Right lobe of liver (tissue), 6 donors: ENCODE measurements around the gene IL36A. TPM values are rescaled to one million over a fixed set of nuclear protein-coding genes. Genes with fewer than 3 reads are reported as not detected.

Source experiments
- ATAC-seq, 4 donors: fragments of 200-7000 bp; cut with Tn5 transposase; one replicate each; pipeline ENCODE4 v1.9.1; 2020; ENCODE audit warnings: mild to moderate bottlenecking in 4 of 4, moderate library complexity in 4 of 4
- DNase-seq, 3 donors: peaks; one replicate each; pipeline ENCODE4 v3.0.0-alpha.2; 2020
- H3K27ac ChIP-seq, 3 donors: fragments of 200-600 bp; one replicate each; pipeline ENCODE4 v1.8.0; 2022
- H3K27me3 ChIP-seq, 2 donors: fragments of 200-600 bp; one replicate each; pipeline ENCODE4 v1.8.0; 2022
- H3K36me3 ChIP-seq, 4 donors: fragments of 200-600 bp; sonication (generic) in 1 of 4; one replicate each; pipeline versions ENCODE4 v1.5.1 to v1.8.0; 2017 to 2022; ENCODE audit warnings: control low read depth in 1 of 4
- H3K4me1 ChIP-seq, 4 donors: fragments of 200-600 bp; sonication (generic) in 1 of 4; one replicate each; pipeline versions ENCODE4 v1.5.1 to v1.8.0; 2017 to 2022; ENCODE audit warnings: control low read depth in 1 of 4
- H3K4me3 ChIP-seq, 3 donors: fragments of 200-600 bp; one replicate each; pipeline ENCODE4 v1.8.0; 2022
- H3K9me3 ChIP-seq, 4 donors: fragments of 200-600 bp; sonication (generic) in 1 of 4; one replicate each; pipeline versions ENCODE4 v1.5.1 to v1.8.0; 2017 to 2022; ENCODE audit warnings: control low read depth in 1 of 4
- CTCF ChIP-seq, 4 donors: fragments of 200-600 bp in 3 of 4; fragments of 450-650 bp in 1 of 4; IDR thresholded peaks; one replicate each; pipeline versions ENCODE4 v1.5.1 to v1.8.0; 2016 to 2022; ENCODE audit warnings: antibody characterized with exemption in 4 of 4, mild to moderate bottlenecking in 2 of 4
- POLR2A ChIP-seq: fragments of 450-650 bp; IDR thresholded peaks from one replicate; pipeline ENCODE4 v1.6.1; 2017; ENCODE audit warnings: antibody characterized with exemption, mild to moderate bottlenecking
- WGBS: methylation state at CpG from one replicate; pipeline ENCODE4 v1.1.6; 2018; ENCODE audit warnings: low coverage, low lambda C conversion rate; ENCODE audit not compliant: insufficient coverage; ENCODE audit errors: missing lambda C conversion rate; 5-methylcytosine and 5-hydroxymethylcytosine counted together
- intact Hi-C, 2 donors: fragments of 100-400 bp; cut with DNase I; formaldehyde crosslinking; loops; one replicate each; pipeline versions ENCODE4 v1.11.2 to v1.14.1; 2022
- total RNA-seq, 6 experiments: library from RNA; depleted of rRNA in 2 of 6; stranded (reverse); fragments of >200 nt in 2 of 6; fragmentation: NEBNext Ultra II Directional in 3 of 6; extraction: Animal tissue kit (Norgen Biotek cat#: 25700) in 3 of 6; gene quantifications; one replicate each; pipeline versions ENCODE4 v1.1.0 to v1.2.4, GENCODE V29; 2016 to 2023
- donor health status: DM: no; HTN: yes; CAD: no.
- donor health status: DM: no; HTN: no; CAD: no.
- donor health status: DM: no; HTN: no; CAD: no.
- donor health status: DM: no; HTN: yes; CAD: no.
- donor health status: DM: no; HTN: yes; CAD: no.

IL36A gene
- total RNA-seq, 6 experiments from 2014 or later, result not detected

GRCh38 chr2:113052396-113052917 is 47.2 kb downstream of the IL36A start, which contains the start of gene IL36B:
TSS of gene IL36B (minus strand) at chr2:113052867.
- DNase-seq, result no peak
- no peak within 1 kb of the TSS for H3K27ac ChIP-seq
- intact Hi-C loops, result no loop called here
- H3K27me3 ChIP-seq, result no peaks in the 10 kb centered on the region
- H3K9me3 ChIP-seq, result no peaks in the 10 kb centered on the region
- H3K36me3 ChIP-seq, result no peaks in the 10 kb centered on the region
- no peaks in the 10 kb centered on the region for H3K4me1 ChIP-seq
- ATAC-seq, result no peak
- H3K4me3 ChIP-seq, result no peak within 1 kb of the TSS
- WGBS, result 63% methylated on average over 6 of the region's 6 CpGs
- TF ChIP-seq CTCF (IDR thresholded peaks at IDR 0.05), result no peak

- Histone ChIP-seq H3K4me1 (no peaks in the 10 kb centered on the region), H3K36me3 (no peaks in the 10 kb centered on the region), H3K27ac (no peak overlapping the region), H3K27me3 (no peaks in the 10 kb centered on the region), H3K4me3 (no peak overlapping the region), H3K9me3 (no peaks in the 10 kb centered on the region)
- no peak for TF ChIP-seq CTCF (IDR thresholded peaks at IDR 0.05)
- no peak for TF ChIP-seq POLR2A
- WGBS, result 53% methylated on average over 3 of the region's 3 CpGs
- DNase-seq (no peak), ATAC-seq (no peak)
- intact Hi-C loops, result no loop called here
Measured at GRCh38 chr2:113053666-113054065, 48.4 kb downstream of the IL36A start.

GRCh38 chr2:113054066-113054465 is 48.8 kb downstream of the IL36A start:
- TF ChIP-seq CTCF (IDR thresholded peaks at IDR 0.05) (no peak), POLR2A (no peak)
- no peak for ATAC-seq
- Histone ChIP-seq H3K36me3 (no peaks in the 10 kb centered on the region), H3K27me3 (no peaks in the 10 kb centered on the region), H3K4me1 (no peaks in the 10 kb centered on the region), H3K27ac (no peak overlapping the region), H3K9me3 (no peaks in the 10 kb centered on the region), H3K4me3 (no peak overlapping the region)
- intact Hi-C loops, result no loop called here
- no peak for DNase-seq

GRCh38 chr2:113056521-113056920 is 51.3 kb downstream of the IL36A start:
- no peaks in the 10 kb centered on the region for H3K9me3 ChIP-seq
- H3K27ac ChIP-seq, result no peak overlapping the region
- no peak overlapping the region for H3K4me3 ChIP-seq
- no peaks in the 10 kb centered on the region for H3K27me3 ChIP-seq
- no peak for ATAC-seq
- H3K36me3 ChIP-seq, result no peaks in the 10 kb centered on the region
- H3K4me1 ChIP-seq, result no peaks in the 10 kb centered on the region
- no peak for DNase-seq
- WGBS, result 64% methylated on average over 1 of the region's 1 CpG
- TF ChIP-seq POLR2A (no peak), CTCF (IDR thresholded peaks at IDR 0.05) (no peak)
- intact Hi-C loops, result no loop called here

GRCh38 chr2:113057117-113057516 is 51.9 kb downstream of the IL36A start:
- Histone ChIP-seq H3K4me3 (no peak overlapping the region), H3K27ac (no peak overlapping the region), H3K9me3 (no peaks in the 10 kb centered on the region), H3K27me3 (no peaks in the 10 kb centered on the region), H3K4me1 (no peaks in the 10 kb centered on the region), H3K36me3 (no peaks in the 10 kb centered on the region)
- intact Hi-C loops, result no loop called here
- DNase-seq, result no peak
- TF ChIP-seq CTCF (IDR thresholded peaks at IDR 0.05) (no peak), POLR2A (no peak)
- 75% methylated on average over 1 of the region's 1 CpG for WGBS
- ATAC-seq, result no peak
